ENCODE measurements around the gene SLC35G3.
"Not testable (repeated sequence)": the region's sequence is repeated elsewhere in the genome, so short reads cannot be mapped to it uniquely, and the experiment has no call there.

Gene SLC35G3

GRCh38 chr17:35163886-35164285 is 30.3 kb downstream of the SLC35G3 start:
- DNase-seq = no peak

GRCh38 chr17:35162755-35163154 is 31.4 kb downstream of the SLC35G3 start:
- no peak for DNase-seq

- no peak for DNase-seq
These were observed 32.9 kb downstream of the SLC35G3 start for GRCh38 chr17:35161281-35161761.

GRCh38 chr17:35160354-35161201 is 33.6 kb downstream of the SLC35G3 start:
- DNase-seq = no peak

GRCh38 chr17:35159940-35160339 is 34.3 kb downstream of the SLC35G3 start:
- no peak for DNase-seq

GRCh38 chr17:35155246-35155645 is 38.9 kb downstream of the SLC35G3 start:
- DNase-seq = no peak

GRCh38 chr17:35154196-35155165 is 39.7 kb downstream of the SLC35G3 start:
- DNase-seq = no peak

GRCh38 chr17:35152421-35153140 is 41.6 kb downstream of the SLC35G3 start:
- DNase-seq = no peak

GRCh38 chr17:35151080-35151479 is 43.1 kb downstream of the SLC35G3 start:
- not testable (repeated sequence) for DNase-seq

- no peak for DNase-seq
These were observed 44.3 kb downstream of the SLC35G3 start for GRCh38 chr17:35149941-35150340.

- DNase-seq = no peak
These were observed 46.0 kb downstream of the SLC35G3 start for GRCh38 chr17:35148144-35148543.

- no peak for DNase-seq
These were observed 46.8 kb downstream of the SLC35G3 start, which contains the start of gene UNC45B for GRCh38 chr17:35147375-35147905. UNC45B (plus strand) TSS chr17:35147817; CDS start chr17:35148264, 447 bp downstream.

GRCh38 chr17:35146214-35146833 is 47.9 kb downstream of the SLC35G3 start:
- no peak for DNase-seq

- no peak for DNase-seq
These were observed 49.4 kb downstream of the SLC35G3 start for GRCh38 chr17:35144840-35145239.

All from right kidney (tissue), 1 donor.